HL-60/S4 (cell line): Measurements from ENCODE around the gene DRC7.

ENCODE experiments used
- in situ Hi-C: fragments of 300-500 bp; cut with MboI; formaldehyde crosslinking; loops from 2 replicates; pipeline ENCODE4 v1.14.3; 2022; ENCODE audit warnings: low sequenced_read_pairs

Gene DRC7

GRCh38 chr16:57694725-57695679, at the start of gene DRC7:
TSS of gene DRC7 (plus strand) at chr16:57694806. CDS start at chr16:57697950, 3,144 bp downstream.
- in situ Hi-C loops, result no loop called here

DNA sequence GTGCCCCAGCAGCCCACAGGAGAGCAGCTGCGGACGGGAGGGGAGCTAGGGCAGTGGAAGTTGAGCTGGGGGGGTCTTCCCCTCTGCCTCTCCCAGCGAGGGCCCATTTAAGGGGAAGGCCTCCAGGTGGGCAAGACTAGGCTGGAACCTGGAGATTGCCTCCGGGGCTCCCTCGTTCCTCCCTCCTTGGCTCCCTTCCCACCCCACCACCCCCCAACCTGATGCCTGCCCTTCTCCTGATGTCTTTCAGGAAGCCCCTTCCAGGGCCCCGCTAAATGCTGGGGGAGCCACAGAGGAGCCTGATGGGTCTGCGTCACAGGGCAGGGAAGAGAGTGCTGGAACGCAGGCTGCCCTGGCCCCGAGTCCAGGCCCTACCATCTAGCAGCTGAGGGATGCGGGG, 49.4 kb upstream of the DRC7 start:
- in situ Hi-C loops, result loop anchor here (10.0 kb wide), 1 partner anchor 60 kb away; no protein-coding TSS in a partner anchor

DNA sequence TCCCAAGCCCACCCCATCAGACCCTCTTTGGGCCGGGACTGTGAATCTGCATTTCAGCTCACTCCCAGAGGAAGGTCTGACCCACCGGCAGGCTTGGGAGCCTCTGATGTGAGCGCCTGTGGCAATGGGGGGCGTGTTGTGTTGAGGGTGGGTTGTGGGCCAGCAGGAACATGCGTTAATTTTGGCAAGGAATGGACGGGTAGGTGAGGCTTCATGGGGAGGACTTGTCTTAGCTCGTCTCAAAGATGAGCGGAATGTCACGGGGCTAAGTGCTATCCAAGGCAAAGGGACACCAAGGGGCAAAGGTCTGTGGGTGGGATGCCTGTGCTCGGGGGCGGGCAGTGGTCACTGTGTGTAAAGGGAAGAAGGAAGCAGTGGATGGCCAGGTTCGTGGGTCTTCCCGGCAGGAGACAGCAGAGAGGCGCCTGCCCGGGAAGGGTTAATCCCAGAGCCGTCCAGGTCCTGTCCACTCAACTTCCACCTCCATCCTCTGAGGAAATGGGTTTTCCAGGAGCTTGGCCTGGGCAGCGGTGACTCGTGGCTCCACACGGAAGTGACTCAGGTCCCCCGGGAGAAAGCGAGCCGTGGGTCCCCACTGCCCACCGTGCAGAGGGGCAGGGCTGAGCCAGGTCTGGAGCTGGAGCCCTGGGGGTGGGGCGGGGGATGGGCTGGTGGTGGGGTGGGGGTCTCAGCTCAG, 48.8 kb upstream of the DRC7 start:
- in situ Hi-C loops, result loop anchor here (10.0 kb wide), 1 partner anchor 61 kb away; no protein-coding TSS in a partner anchor

DNA sequence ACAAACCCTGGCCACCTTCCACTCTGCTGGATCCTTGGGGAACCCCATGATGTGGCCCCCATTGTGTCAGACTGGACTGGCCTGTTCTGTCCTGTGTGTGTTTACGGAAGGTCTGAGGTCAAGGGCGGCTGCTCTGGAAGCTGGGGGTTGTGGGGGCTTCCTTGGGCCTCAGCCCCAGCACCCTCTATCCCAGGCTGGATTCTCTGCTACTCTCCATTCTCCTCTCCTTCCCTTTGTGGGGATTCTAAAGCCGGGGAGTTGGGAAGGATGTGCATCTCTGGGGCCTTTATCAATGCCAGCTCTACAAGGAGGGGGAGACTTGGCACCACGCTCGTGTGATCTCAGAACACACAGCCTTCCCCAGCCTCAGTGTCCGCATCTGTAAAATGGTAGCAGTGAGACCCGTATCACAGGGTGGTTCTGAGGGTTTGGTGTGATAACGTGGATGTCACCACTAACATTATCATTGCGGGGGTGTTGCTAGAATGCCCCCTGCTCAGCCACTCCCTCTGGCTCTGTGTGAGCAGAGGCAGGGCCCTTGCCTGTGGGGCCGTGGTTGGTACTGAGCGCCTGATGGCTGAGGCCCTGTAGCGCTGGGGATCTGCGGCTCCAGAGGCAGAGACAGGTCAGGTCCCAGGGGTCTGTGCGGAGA, 48.1 kb upstream of the DRC7 start:
- in situ Hi-C loops, result loop anchor here (10.0 kb wide), 1 partner anchor 62 kb away; no protein-coding TSS in a partner anchor

GRCh38 chr16:57647136-57647875, 47.3 kb upstream of the DRC7 start:
- in situ Hi-C loops, result loop anchor here (10.0 kb wide), 1 partner anchor 63 kb away; no protein-coding TSS in a partner anchor

DNA sequence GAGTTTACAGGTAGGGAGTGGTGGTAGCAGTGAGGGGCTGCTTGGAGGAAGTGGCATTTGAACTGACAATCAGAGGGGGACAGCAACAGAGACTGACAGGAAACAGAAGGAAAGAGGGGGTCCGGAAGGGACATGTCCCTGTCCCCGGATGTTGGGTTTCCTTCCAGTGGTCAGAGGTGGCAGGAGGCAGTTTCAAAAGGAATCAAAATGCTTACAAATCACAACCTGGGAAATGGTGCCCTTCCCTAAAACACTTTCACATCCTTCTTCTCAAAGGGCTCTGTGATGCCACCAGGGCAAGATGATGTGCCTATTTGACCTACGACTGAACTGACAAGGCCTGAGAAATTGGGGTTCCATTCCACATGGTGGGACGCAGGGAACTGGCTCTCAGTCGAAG, 46.5 kb upstream of the DRC7 start:
- in situ Hi-C loops, result loop anchor here (10.0 kb wide), 1 partner anchor 63 kb away; no protein-coding TSS in a partner anchor

DNA sequence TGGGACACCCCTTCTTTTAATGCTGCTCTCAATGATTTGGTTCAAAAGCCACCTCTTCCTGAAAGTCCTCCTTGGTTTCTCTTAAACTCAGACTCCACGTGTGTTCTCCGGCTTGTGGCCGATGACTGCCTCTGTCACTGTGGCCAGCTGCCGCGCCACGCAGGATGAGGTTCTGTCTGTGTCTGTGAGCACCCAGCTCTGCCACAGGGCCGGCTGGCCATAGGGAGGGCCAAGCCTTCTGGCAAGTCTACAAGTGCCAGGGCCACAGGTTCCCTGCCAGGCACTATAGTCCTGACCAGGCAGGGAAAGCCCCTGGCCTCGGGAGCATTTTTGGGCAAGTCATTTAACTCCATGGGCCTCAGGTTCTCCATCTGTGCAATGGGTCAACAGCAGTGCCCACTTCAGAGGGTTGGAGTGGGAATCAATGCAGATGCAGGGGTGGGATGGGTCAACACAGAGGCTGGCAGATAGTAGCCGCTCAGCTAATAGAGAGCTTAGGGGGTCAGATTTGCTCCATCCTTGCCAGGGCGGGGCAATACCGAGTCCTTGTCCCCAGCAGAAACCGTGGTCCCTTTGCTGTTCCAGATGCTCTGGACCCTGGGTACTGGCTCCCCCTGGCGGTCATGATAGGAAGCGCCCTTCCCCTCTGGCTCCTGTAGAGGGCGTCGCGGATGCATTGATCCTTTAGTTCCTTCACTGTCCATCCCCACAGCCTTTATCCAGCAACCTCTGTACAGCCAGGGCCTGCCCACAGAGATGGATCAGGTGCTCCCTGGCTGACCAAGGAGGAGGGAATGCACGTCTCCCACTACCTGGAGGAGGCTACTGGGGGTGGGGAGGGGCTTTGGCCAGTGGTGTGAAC, 45.8 kb upstream of the DRC7 start:
- in situ Hi-C loops, result loop anchor here (10.0 kb wide), 1 partner anchor 64 kb away; no protein-coding TSS in a partner anchor

DNA sequence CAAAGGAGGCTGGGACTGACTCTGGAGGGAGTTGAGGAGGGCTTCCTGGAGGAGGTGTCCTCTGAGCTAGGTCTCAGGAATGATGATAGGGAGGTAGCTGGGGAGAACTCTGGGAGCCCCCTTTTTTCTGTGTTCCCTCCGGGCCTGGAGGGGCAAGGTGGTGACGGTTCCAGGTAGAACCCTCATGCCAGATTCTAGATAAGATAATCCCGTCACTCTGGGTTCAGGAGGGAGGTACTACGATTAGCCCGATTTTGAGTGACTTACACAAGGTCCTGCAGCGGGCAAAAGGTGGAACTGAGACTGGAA, 45.2 kb upstream of the DRC7 start:
- in situ Hi-C loops, result loop anchor here (10.0 kb wide), 1 partner anchor 65 kb away; no protein-coding TSS in a partner anchor

- in situ Hi-C loops, result loop anchor here (5.0 to 10.0 kb wide), 2 partner anchors 65 to 67 kb away; no protein-coding TSS in a partner anchor
These were observed 44.8 kb upstream of the DRC7 start for GRCh38 chr16:57649846-57650245.

DNA sequence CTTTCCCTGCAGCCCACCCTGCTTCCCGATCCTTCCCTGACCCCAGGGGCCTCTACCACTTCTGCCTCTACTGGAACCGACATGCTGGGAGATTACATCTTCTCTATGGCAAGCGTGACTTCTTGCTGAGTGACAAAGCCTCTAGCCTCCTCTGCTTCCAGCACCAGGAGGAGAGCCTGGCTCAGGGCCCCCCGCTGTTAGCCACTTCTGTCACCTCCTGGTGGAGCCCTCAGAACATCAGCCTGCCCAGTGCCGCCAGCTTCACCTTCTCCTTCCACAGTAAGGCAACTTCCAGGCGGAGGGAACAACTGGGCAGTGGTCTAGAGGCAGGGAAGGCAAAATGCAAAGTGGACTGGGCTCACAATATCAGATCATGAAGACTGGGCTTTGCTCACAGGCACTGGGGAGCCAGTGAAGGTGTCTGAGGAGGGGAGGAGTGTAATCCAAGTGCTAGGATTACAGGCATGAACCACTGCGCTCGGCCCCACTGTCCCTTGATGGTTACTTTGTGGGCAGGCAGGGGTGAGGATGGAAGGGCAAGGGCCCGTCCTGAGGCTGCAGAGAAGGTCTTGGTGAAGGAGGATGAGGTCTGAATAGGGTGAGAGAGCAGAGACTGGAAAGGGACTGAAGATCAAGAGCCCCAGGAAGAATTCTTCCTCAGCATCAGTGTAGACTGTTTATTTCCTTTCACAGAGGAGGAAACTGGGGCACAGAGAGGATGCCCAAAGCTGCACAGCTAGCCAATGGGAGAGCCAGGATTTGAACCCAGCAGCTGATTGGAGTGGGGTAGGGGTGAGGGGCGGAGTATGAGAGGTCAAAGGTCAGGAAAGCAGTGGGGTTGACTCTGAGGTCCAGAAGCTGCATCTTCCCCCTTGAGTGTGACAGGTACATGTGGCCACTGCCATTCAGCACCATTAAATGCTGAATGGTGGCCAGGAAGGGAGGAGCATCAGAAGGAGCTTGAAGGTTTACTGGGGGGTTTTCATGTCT, 43.0 kb upstream of the DRC7 start:
- in situ Hi-C loops, result loop anchor here (5.0 kb wide), 1 partner anchor 66 kb away; no protein-coding TSS in a partner anchor

- in situ Hi-C loops, result loop anchor here (5.0 kb wide), 1 partner anchor 64 kb away; no protein-coding TSS in a partner anchor
These were observed 41.7 kb upstream of the DRC7 start for GRCh38 chr16:57652695-57653471.

DNA sequence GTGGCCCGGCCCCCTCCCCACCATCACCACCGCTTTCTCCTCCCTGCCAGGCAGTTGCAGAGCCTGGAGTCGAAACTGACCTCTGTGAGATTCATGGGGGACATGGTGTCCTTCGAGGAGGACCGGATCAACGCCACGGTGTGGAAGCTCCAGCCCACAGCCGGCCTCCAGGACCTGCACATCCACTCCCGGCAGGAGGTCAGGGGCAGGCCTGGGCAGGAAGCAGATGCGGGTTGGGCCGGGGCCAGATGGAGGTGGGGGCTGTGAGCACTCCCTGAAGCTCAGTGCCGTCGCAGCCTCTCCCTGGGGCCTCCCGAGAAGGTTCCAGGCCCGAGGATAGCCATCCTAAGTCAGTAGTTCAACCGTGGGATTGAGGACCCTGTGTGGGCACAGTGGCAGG, 40.7 kb upstream of the DRC7 start:
- in situ Hi-C loops, result loop anchor here (5.0 kb wide), 1 partner anchor 63 kb away; no protein-coding TSS in a partner anchor

- in situ Hi-C loops, result no loop called here
These were observed 38.2 kb upstream of the DRC7 start for GRCh38 chr16:57656342-57656955.

DNA sequence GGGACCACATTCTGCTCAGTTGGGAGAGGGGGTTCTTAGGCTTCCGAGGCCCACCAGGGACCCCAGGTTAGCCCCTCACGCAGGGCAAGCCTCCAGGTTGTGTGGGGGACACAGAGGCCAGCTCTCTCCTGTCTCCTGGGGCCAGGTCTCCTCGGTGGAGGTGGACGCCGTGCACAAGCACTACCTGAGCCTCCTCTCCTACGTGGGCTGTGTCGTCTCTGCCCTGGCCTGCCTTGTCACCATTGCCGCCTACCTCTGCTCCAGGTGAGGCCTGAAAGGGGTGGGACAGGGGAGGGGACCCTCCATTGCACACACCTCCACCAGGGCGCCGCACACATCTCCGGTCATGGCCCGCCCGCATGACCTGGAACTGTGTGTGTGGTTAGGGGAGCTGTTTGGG, 37.4 kb upstream of the DRC7 start:
- in situ Hi-C loops, result no loop called here

DNA sequence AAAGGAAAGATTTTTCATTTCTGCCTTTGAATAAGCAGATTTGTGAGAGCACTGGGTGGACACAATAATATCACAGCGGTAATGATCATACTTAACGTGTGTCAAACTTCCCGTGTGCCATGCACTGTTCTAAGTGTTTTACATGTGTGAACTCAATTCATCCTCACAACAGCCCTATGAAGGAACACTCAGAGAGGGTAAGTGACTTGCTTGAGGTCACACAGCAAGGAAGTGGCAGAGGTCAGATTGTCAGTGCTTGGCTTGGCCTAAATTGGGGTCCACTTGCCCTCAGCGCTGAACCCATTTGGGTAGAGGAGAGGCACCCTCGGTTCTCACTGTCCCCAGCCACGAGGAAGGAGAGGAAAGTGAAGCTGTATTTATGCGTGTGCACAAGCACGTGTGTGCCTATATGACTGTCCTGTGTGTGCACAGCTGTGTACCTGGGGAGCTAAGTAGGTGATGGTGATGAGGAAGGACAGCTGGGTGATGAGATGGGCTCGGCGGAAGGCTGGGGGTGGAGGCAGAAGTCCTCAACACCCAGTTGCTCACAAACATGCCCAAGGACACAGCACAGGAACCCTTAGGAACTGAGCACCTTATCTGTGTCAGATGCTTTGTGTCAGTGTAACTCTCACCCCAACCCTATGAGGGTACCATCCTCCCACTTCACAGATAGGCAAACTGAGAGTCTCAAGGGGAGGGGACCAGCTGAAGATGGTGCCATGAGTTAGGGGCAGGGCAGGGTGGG, 36.3 kb upstream of the DRC7 start:
- in situ Hi-C loops, result no loop called here
